AML-193 (cell line): ENCODE measurements around the gene FAM174A.
"Not testable (repeated sequence)": the region's sequence is repeated elsewhere in the genome, so short reads cannot be mapped to it uniquely, and the experiment has no call there.

ENCODE experiments used
- DNase-seq, 2 experiments: peaks; one replicate each; lab custom pipeline; 2025; lab: John Stamatoyannopoulos, UW

The FAM174A gene

GRCh38 chr5:100576217-100576751, 41.1 kb downstream of the FAM174A start:
- no peak for DNase-seq

DNA sequence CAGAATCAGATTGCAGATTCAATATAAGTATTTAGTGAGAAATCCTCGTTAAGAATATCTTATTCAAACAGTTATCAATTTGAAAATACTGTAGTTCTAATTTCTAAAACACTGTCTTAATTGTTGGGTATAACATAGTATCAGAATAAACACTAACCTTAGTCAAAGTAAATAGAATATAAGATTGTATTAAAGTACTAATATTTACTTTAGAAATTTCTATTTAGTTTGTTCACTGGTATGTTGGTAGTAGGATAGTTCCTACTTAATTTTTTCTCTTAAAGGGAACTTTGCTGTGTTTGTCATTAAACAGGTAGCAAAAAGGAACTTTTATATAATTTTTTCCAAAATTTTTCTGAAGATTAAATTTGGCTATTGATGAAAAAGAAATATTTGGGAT, 42.3 kb downstream of the FAM174A start:
- no peak for DNase-seq

GRCh38 chr5:100584069-100584468, 48.9 kb downstream of the FAM174A start:
- DNase-seq: no peak

DNA sequence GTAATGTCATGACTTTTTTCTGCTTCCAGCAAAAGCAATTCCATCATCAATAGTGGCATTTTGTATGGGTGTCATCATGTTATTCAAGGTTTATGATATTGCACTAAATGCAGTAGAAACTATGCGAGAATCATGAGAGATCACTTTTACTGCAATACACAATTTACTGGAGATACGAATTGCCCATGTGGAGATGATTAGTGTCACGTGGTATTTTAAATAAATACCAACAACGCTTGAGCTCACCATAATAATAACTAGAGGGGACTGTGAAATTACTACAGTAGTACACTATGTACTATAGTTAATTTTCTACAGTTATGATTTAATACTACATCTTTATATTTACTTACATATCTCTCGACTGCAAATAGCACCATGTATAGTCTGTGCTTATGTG, 49.7 kb downstream of the FAM174A start:
- no peak for DNase-seq

DNA sequence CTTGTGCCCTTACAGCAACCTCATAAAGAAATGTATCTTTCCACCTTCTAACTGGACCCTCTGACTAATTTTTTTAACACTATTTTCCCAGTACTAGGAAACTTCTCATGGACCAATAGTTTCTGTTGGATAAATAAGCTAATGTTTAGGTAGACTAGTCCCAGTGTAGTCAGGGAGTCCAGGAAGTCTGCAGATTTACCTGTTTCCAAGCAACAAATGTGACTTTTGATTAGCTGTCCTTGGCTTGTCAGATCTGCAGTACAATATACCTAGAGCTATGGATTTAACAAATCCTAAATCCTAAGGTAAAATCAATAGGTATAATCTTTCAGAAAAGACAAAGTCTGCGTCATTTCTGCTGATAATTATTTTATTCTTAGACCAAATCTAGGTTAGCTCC, 55.7 kb downstream of the FAM174A start:
- DNase-seq: no peak

DNA sequence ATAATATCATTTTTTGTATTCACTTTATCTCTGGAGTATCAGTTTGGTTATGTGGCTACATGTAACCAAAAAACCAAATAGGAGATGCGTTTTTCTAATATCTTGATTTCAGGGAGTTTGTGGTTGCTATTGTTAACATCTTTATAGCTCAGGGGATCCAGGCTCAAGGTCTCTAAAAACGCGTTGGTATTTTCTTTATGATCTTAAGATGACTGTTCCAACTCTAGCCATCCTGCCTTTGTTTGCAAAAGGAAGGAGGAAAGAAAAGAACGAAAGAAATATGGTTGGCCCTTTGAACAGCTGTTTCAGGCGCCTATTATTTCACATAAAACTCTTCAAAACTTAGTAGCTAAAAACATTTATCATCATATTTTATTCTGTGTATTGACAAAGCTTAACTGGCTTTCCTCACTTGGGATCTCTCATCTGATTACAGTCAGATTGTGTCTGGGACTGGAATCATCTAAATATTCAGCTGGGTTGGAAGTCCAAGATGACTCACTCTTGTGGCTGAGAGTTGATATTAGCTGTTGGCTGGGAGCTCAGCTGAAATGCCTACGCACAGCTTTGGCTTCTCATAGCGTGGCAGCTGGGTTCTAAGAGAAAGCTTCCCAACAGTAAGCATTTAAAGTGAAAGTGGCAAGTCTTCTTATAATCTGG, 60.1 kb downstream of the FAM174A start:
- no peak for DNase-seq

GRCh38 chr5:100595812-100596173, 60.6 kb downstream of the FAM174A start:
- no peak for DNase-seq

DNA sequence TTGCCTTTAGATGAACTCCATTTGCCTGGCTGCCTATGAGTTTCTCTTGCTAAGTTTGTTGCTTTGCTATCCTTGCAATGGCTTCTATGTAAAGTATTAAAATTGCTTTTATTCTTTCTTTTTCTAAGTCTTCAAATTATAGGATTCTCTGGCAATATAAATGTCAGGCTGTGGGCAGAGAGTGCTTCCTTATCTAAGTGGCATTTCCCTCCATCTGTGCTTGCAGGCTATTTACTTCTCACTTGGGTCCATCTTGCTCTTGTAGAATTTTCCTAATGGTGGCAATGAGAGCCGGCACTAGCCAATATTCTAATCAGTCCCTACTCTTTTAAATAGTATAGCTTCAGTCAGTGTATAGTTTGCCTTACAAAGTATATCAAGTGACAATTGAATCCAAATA, 63.3 kb downstream of the FAM174A start:
- no peak for DNase-seq

GRCh38 chr5:100600298-100600994, 65.3 kb downstream of the FAM174A start:
- DNase-seq: no peak

DNA sequence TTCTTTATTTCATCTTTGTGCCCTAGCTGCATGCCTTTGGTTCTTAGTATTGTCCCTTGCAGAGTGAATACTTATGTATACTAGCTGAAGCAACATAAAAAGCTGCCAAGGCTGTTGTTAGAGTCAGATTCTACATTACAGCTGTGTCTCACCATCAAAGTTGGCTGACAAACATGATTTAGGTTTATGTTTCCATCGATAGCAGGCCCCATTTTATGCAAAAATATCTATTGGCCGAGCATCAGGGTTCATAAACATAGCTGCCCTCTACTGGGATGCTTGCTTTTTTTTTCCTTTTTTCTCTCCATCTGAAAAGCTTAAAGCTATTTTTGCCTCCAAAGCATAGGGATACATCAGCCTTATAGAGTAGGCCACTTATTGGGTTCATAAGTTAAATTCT, 68.0 kb downstream of the FAM174A start:
- no peak for DNase-seq

GRCh38 chr5:100604021-100604420, 68.8 kb downstream of the FAM174A start:
- DNase-seq: not testable (repeated sequence)

DNA sequence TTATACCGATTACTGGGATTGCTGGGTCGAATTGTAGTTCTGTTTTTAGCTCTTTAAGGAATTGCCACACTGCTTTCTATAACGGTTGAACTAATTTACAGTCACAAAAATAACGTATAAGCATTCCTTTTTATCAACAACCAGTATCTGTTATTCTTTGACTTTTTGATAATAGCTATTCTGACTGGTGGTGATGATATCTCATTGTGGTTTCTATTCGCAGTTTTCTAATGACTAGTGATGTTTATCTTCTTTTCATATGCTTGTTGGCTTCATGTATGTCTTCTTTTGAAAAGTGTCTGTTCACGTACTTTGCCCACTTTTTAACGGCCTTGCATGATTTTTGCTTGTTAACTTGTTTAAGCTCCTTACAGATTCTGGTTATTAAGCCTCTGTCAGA, 74.4 kb downstream of the FAM174A start:
- DNase-seq: no peak

- no peak for DNase-seq
Measured at GRCh38 chr5:100614308-100614707, 79.1 kb downstream of the FAM174A start.

DNA sequence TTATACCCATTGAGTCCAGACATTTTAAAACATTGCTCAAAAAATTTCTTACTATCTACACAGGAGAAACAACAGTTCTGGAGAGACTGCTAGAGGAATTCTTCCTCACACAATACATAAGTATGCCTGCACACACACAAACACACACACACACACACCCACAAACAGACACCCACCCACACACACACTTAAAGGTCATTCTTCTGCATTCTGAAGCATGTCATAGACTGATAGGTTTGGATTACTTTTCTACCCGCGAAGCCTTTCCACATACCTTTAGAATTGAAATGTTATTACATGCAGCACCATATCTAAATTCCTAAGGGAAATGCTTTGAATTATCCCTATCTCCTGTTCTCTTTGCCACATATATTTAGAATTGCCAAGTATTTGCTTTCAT, 80.2 kb downstream of the FAM174A start:
- DNase-seq: no peak

DNA sequence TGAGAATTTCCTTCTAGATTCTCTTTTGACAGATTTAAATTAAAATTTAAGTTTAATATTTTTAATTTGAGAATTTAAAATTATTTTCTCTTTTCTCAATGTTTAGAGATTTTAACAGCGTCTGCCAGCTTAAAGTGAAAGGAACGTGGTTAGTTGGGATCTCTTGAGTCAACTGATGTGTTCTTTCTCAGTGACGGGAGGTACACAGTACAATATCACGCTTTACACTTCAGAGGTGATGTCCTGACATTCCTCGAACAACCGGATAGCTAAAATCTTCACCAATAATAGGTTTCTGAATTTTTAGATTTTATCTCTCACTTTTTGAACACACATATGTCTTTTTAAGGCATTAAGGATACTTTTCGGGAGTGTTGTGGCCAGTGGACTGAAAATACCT, 81.1 kb downstream of the FAM174A start:
- DNase-seq: no peak

DNA sequence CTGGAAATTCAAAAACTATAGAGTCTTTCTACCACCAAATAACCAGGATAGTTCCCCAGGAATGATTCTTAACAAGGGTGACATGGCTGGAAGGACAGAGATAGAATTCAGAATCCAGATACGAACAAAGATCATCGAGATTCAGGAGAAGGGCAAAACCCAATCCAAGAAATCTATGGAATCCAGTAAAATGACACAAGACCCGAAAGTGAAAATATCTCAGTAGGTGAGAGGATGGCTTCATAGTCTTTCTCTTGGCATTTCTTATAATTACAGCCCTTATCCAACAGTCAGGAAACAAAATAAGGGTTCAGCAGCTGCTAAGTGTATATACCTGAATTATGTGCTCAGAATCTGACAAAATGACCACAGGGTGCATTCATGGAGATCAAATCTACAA, 81.8 kb downstream of the FAM174A start:
- no peak for DNase-seq

- DNase-seq: peak; percentile 77 to 82
Measured at GRCh38 chr5:100623719-100624118, 88.5 kb downstream of the FAM174A start.

DNA sequence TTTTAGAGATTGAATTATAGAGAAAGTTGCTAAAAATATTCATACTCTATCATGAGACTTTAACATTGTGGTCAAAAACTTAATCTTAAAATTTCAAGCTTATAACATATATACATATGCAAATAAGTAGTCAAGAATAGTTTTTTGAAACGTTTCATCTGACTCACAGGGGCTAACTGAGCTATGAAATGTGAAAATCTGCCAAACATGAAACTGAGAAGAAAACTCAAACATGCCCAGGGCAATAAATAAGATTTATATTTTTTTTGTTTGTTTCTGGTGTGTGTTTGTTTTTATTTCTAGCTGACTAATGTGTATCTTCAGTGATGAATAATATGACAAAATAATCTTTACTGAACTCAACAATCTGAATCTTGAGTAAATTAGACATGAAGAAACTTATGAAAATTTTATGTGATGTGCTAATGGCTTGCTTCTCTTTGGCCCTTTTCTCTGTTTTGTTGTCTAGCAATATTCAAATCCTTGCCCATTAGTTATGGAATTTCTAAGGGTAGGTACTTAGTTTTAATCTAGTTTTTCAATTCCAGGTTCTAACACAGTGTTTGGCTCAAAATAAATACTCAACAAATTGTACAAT, 99.9 kb downstream of the FAM174A start:
- no peak for DNase-seq
